NCI-H82 treated with DMSO at 0.1 percent for 48 hours (cell line): ENCODE measurements around the gene SLC13A4.

Source experiments
- DNase-seq: peaks from one replicate; lab custom pipeline; 2025; ENCODE audit not compliant: unreplicated experiment; lab: John Stamatoyannopoulos, UW

Gene SLC13A4

DNA sequence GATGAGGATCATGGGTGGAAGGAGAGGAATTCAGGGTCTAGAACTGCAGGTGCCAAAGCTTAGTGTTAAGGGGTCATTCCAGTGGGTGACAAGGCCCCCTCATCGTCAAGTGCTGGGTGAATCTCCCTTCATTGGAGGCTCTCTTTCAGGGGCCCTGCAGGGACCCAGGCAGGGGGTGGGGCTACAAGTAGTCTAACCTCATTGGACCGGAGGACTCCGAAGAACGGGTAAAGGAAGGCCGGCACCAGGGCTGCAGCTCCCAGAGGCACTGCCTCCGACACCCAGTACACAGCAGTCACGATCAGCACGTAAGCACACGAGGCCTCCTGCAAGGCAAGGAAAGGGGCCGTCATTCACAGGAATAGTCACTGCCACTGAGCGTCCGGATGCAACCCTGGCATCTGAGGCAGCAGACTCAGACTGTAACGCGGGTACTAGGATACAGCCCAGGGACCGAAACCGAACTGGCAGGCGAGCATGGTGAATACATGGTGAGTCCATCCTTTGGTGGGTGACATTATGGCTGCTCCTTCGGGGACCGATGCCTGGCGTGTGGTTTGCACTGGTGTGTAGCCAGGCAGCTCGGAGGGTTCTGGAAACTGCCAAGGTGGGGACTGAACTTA lies 6.7 kb downstream of the SLC13A4 start:
- no peak for DNase-seq

DNA sequence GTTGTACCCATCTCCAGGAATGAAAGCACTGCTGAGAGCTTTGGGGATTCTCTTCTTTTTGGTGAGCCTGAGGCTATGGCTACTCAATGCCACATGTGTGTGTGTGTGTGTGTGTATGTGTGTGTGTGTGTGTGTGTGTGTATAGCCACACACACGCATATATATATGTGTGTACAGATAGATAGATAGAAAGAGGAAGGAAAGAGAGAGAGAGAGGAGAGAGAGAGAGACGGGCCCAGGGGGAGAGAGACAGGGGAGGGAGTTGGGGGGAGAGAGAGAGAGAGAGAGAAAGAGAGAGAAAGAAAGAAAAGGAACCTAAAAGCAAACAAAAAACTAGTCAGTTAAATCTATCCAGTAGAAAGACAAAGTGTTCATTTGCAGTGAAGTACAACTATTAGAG lies 8.3 kb downstream of the SLC13A4 start:
- no peak for DNase-seq

DNA sequence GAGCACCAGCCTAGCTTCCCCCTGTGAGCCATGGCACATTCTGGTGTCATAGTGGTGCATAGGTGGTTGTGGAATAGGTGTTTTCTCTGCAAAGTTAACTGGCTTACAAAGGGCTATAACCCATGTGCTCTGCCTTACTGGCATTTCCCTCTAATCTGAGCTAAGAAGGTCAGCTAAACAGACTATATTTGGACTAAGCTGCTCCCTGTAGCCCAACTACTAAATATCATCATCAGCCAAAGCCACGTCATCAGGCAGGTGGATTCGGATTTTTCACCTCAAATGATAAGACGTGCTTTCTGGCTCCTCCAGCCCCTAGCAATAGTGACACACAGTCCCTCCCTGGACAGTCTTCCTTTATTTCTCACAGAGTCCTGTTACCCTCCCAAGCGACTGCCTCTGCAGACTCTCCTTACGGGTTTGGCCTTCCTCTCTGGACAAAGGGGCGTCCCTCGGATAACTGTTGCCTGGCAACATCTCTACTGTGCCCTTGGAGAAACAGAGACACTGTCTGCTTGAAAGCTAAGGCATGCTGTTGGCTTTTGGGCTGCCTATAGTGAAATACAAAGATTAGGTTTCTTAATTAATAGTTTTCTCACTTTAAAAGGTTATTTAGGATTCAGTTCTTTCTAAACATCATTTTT lies 9.1 kb downstream of the SLC13A4 start:
- no peak for DNase-seq

DNA sequence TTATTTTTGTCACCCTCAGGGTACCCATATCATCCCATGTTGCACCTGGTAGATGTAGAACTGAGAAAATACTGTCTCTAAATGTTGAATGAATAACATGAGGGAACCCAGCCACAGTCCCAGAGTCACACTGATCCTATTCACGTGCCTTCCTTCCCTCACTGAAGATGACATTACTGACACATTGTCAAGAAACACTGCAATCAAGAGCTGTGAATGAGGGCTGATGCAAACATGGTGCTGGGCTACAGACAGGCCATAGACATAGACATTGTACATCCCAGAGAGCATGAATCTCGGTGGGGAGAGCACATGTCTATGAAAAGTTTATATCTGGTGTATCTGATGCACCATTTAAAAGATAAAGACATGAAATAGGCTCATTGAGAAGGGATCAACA lies 9.8 kb downstream of the SLC13A4 start:
- DNase-seq: no peak

DNA sequence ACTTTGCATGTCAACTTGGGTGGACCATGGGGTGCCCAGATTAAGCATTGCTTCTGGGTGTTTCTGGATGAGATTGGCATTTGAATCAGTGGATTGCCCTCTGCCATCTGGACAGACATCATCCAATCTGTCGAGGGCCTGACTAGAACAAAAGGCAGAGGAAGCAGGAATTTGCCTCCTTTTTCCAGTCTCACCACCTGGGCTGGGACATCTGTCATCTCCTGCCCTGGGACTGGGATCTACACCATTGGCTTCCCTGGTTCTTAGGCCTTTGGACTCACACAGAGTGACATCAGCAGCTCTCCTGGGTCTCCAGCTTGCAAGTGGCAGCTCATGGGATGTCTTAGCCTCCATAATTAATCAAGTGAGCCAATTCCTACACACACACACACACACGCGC lies 10.3 kb downstream of the SLC13A4 start:
- DNase-seq: peak; percentile 28

DNA sequence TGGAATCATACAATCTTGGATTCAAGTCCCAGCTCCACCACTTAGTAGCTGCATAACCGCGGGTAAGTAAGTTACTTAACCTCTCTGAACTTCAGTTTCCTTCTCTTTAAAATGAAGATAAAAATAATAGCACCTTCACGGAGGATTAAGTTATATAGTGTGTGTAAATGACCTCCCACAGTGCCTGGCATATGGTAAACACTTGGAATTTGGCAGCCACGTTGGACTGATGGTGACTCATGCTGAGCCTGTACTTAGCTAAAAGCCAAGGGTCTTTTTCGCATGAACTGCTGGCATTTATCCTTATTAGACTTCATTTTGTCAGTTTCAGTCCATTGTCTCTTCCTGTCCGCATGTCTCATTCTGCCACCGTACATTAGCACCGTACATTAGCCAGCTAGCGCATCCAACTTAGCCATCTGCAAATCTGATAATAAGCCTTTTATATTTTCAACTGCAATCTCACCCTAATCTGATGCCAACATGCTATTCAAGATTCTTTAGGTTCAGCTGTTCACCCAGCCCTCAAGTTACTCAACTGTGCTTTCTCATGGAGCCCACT lies 11.2 kb downstream of the SLC13A4 start:
- peak; percentile 68 for DNase-seq

DNA sequence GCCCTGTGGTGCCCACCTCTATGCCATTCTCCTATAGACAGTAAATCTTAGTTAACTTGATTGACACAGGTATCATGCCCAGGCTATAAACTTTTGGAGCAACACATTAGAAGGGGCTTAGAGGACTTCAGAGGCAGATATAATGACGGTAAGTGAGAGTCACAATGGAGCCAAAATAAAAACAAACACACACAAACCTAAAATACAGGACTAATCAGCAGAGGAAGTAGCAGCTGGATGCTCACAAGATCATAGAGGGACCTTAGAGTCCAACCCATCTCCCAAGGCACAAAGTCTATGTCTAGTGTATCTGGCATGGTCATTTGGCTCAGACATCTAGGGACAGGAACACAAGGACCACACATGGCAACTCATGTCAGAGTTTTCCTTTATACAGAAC lies 12.3 kb downstream of the SLC13A4 start:
- no peak for DNase-seq

DNA sequence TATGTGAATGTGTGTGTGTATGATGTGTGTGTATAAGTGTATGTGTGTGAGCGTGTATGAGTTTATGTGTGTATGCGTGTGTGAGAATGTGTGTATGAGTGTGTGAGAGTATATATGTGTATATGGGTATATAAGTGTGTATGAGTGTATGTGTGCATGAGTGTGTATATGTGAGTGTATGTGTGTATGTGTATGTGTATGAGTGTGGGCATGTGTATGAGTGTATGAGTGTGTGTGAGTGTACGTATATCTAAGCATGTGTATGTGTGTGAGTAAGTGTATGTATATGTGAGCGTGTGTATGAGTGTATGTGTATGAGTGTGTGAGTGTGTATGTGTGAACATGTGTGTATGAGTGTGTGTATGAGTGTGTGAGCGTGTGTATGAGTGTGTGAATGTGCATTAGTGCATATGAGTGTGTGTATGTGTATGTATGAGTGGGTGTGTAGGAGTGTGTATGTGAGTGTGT lies 12.9 kb downstream of the SLC13A4 start:
- no peak for DNase-seq

DNA sequence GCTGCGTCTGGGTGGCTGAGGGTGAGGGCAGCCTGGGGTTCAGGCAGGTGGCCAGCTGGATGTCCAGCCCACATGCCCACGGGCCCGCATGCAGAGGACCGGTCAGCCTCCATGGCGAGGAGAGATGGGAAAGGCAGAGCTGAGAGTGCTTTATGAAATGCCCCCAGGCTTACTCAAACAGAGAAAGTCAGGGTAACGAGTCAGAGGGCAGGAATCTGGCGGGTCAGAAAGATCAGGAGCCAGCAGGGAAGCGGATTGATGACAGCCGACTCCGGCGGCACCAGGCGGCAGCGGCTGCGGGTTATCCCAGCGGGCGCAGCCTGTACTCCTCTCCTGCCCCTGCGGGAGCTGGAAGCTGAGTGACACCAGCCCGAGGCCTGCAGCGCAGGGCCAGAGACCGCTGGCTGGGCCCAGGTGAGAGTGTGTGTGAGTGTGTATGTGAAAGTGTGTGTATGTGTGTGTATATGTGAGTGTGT lies 13.4 kb downstream of the SLC13A4 start:
- DNase-seq: no peak

DNA sequence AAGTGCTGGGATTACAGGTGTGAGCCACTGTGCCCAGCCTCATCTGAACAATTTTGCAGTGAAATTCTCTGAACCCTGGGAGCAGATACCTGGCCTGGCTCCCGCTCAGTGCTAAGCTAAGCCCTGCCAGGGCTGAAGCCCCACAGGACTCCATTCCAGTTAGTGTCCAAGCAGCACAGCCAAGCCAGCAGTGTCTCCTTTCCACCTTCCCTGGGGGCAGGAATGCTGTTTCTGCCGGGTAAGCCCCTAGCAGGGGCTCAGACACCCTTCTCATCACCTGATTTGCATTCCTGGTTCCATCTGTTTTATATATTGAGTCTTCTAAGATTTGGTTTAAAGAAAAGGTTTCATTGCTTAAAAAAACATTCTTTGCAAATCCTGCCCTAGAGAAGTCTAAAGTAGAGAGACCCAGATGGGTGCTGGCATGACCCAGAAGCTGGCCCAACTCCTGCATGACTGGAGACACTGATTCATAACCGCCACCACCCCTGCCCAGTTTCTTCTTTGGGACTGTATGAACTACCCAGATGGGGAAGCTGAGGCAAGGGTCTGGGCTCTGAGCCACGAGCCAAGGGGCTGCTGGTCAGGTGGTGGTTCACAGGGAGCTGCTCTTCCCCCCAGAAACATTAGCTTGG lies 14.0 kb downstream of the SLC13A4 start:
- DNase-seq: no peak

DNA sequence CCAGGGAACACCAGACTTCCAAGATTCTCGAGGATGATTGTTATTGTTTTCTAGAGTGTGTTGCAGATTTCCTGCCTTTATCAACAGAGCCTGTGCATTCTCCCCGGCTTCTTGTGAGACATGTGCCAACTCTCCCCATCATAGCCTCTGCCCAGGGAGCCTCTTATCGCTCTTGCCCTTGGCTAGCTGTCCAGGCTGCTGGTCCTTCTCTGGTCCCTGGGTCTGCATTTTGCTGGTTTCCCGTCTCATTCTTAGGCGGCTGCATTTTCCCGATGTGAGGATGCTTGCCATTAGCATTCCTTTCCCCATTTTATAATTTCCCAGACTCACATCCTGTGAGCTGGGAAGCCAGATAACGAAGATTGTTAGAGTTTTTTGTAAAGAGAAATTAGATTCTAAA lies 15.2 kb downstream of the SLC13A4 start:
- no peak for DNase-seq

DNA sequence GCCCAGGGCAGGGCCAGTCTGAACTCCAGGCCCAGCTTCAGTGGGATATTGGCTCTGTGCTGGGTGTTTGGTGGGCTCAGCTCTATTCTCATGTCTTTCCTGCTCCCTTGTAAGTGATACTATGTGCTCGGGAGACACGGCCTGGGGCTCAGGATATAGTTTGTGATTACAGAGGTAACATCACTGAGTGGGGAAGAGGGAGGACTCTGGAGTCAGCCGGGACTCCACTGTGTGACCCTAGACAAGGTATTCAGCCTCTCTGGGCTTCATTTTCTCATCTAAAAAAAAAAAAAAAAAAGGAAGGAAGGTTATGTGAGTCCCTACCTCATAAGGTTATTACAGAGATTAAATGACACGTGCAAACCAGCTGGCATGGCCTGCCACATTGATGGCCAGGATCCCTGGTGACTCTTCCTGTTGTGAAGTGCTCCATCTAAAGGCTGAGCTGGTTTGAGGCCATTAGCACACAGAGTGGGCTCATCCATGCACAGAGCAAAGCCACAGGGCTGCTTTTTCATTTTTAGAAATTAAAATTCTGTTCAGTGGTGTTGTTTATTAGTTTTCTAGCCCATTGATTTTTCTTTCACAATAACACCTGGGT lies 15.7 kb downstream of the SLC13A4 start:
- DNase-seq: no peak

DNA sequence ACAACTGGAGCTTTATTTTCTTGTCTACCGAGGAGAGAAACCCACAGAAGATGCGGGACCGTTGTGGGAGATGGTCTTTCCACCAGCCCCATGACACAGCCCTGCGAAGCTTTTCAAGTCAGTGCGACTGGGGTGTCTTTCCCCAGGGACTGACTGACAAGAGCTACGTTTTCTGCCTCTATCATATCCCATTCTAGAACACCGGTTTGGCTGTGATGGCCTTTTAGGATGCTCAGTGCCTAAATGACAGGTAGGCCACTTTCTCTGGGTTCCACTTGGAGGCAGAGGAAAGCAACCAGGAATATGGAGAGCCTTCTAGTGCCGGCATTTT lies 16.9 kb downstream of the SLC13A4 start:
- DNase-seq: no peak

DNA sequence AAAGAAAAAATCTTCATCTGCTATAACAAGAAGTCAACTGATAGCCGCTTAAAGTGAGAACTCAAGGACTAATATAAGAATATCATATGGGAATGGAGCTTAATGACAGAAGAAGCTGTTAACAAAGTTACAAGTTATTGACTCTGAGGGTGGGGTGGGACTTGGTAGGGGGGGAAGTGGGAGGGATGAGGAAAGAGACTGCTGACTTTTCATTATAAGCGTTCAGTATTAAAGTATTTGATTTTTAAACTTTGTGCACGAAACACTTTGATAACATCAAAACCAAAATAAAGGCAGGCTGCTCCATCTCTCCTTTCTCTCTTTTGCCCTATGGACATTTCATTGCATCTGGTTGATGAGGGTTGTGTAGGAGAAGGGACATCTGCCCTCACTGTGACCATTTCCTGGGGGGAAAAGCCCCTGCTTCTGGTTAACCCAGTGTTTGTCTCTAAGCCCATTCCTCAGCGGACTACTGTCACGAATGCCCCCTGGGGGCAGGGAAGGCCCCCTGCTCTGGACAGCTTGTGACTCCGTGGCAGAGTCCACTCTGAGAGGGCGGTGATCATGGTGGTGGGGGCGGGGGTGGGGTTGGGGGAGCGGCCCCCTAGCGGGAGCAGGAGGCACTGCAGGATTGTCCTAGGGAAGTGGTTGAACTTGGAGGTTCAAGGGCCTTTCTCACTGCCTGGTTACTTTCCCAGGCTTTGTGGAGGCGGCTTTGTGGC lies 17.4 kb downstream of the SLC13A4 start:
- no peak for DNase-seq

DNA sequence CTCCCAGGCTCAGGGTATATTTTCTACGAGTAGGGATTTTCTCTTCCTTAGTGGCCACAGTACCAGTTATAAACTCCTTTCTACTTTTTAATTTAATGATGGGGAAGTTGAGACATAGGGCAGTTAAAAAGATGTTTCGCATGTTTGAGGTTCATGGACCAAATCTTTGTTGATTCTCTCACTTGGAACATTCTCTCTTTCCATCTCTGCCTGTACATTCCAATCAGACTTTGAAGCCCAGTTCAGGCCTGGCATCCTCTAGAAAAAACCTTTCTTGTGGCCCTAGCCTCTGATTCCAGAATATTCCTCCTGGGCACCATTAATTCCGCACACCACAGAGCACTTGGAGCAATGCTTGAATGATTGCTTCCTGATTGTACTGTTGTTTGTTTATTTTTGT lies 18.5 kb downstream of the SLC13A4 start:
- no peak for DNase-seq

DNA sequence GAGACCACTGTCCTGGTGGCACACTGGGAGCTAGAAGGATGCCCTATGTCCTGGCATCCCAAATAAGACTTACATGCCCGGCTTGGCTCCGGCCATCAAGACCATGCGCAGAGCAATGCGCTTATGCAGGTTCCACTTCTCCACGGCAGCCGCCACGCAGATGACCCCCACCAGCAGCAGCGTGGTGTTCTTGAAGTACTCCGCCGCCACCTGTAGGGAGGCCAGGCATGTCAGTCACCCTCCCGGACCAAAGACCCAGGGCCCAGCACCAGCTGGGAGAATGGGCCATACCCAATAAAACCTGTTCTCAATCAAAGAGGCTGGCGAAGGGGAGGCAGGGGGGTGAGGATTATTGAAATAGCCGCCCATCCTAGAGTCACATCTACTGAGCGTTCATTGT lies 19.9 kb downstream of the SLC13A4 start:
- no peak for DNase-seq

DNA sequence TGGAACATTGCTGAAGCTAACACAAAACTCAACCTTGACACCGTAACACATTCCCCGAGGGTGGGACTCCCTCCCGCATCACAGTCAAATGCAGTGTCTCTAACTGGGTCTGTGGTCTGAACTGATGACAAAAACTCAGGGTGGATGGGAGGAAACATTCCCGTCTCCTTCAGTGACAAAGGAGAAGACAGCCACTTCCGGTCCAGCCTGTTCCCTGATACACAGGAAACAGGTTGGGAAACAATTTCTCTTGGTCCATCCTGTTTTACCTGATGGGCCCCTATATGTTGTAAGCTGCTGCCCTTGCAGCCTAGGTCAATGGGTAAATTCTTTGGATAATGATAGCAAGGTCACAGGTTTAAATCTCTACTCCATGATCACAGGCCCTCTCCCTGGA lies 20.4 kb downstream of the SLC13A4 start:
- DNase-seq: no peak

DNA sequence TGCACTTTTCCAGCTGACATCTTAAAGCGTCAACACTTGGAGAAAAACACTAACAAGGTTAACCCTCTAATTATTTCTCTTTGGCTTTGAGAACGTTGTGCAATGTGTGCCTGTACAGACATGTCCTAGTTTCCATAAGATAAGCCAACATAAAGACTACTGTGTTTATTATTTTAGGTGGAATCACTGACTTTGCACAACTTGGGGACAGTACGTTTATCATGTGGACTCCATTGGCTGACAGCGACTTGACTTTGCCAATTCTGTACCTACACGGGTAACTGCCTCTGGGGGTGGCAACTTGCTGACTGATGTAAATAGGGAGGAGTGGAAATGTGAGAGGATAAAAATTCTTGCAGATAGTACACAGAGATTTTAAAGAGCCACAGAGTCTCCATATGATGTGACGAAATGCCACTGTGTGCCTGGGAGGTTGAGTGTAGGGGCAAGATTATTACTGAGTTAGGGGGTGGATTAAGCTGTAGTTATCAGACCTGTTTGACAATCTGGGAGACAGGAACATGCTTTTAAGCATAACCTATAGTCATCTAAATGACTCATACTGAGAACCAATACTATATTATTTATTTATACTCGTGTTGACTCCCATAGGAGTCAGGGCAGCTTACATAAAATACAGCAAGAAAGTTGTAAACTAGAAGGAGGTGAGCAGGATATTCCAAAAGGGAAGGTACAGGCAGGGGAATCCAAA lies 21.0 kb downstream of the SLC13A4 start:
- DNase-seq: no peak

DNA sequence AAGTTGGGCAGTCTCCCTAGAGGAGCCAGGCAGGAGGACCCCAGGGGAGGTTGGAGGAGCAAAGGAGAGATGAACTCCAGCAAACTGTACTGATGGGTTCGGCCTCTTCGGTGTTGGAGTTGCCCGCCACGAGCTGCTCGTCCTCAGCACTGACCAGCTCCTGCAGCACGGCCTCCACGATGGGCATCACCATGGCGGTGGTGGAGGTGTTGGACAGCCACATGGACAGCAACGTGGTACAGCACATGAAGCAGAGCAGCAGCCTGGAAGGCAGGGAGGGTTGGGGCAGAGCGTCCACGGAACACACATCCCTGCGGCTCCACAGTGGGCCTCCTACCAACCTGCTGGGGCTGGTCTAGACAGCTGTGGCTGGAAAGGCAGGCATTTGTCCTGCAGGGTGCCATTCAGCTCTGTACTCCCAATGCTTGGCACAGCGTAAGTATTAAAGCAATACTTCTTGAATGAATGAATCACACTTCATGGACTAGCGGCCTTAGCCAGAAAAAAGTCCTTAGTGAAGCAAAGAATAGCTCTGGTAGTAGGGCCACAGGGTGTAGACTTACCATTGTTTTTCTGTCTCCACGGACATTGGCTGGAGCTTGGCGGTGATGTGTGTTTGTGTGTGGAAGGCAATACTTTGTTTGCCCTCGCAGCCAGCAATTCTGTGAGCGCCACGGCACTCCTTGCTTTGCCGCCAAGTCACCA lies 21.8 kb downstream of the SLC13A4 start:
- DNase-seq: no peak

DNA sequence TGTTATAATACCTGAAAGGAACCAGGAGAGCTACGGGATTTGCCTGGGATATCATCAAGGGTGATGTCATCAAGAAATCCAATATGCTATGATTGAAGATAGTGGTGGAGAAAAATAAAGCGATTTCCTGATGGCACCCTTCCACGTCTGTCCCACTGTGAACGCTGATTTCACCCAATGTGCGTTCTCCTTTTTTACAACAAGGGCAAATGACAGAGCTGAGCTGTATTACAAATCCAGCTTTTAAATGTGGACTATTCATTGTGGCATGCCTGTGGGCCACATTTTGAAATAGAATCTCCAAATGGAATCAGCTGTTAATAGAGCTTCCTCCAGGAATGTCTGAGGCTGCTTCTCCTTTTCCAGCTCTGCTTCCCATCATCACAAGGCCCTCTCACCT lies 23.3 kb downstream of the SLC13A4 start:
- DNase-seq: no peak
